Neural cell (in vitro differentiated cells): ENCODE results near the gene PSMB8. TPM values are rescaled to one million over a fixed set of nuclear protein-coding genes. Genes with fewer than 3 reads are reported as not detected.

Source experiments
- H2AFZ ChIP-seq: fragments of 200-600, 300-800 bp; sonication (generic), shearing (Covaris generic); 2 replicates; pipeline ENCODE4 v1.6.0; 2014; ENCODE audit warnings: low read depth, mild to moderate bottlenecking, antibody characterized with exemption, low read length, moderate library complexity
- H3F3A ChIP-seq: fragments of 200-600 bp; shearing (Covaris generic); 2 replicates; pipeline ENCODE4 v1.6.1; 2016; ENCODE audit warnings: mild to moderate bottlenecking, moderate library complexity, mixed read lengths, antibody characterized with exemption, low read length; ENCODE audit not compliant: insufficient read depth, poor library complexity, severe bottlenecking
- H3K27ac ChIP-seq: fragments of 200-600, 300-800 bp; sonication (generic), shearing (Covaris generic); 2 replicates; pipeline ENCODE4 v1.5.1; 2014; ENCODE audit warnings: mild to moderate bottlenecking, low read length, moderate library complexity
- H3K27me3 ChIP-seq: fragments of 300-800, 200-600 bp; sonication (generic), shearing (Covaris generic); 2 replicates; pipeline ENCODE4 v1.6.0; 2014; ENCODE audit warnings: mild to moderate bottlenecking, low read depth, low read length, moderate library complexity; ENCODE audit not compliant: insufficient read depth
- H3K36me3 ChIP-seq: fragments of 300-800, 200-600 bp; sonication (generic), shearing (Covaris generic); 2 replicates; pipeline ENCODE4 v1.5.1; 2014; ENCODE audit warnings: mild to moderate bottlenecking, antibody characterized with exemption, low read length, moderate library complexity; ENCODE audit not compliant: insufficient read depth
- H3K4me2 ChIP-seq: fragments of 300-800, 200-600 bp; sonication (generic), shearing (Covaris generic); 2 replicates; pipeline ENCODE4 v1.6.0; 2014; ENCODE audit warnings: mild to moderate bottlenecking, low read length
- H3K4me3 ChIP-seq: fragments of 300-800, 200-600 bp; sonication (generic), shearing (Covaris generic); 2 replicates; pipeline ENCODE4 v1.5.1; 2014; ENCODE audit warnings: mild to moderate bottlenecking, low read length, moderate library complexity
- H3K79me2 ChIP-seq: fragments of 200-600 bp; shearing (Covaris generic); replicated peaks from 2 replicates; pipeline ENCODE4 v1.6.0; 2014; ENCODE audit warnings: mild to moderate bottlenecking, low read length, moderate library complexity; ENCODE audit not compliant: insufficient read depth
- H3K9ac ChIP-seq: fragments of 300-800, 200-600 bp; sonication (generic), shearing (Covaris generic); 2 replicates; pipeline ENCODE4 v1.6.1; 2016; ENCODE audit warnings: mild to moderate bottlenecking, low read length, mixed read lengths
- H3K9me2 ChIP-seq: fragments of 200-600 bp; shearing (Covaris generic); 2 replicates; pipeline ENCODE4 v1.6.1; 2016; ENCODE audit warnings: mild to moderate bottlenecking, low read length, mixed read lengths; ENCODE audit not compliant: insufficient read depth
- H3K9me3 ChIP-seq: fragments of 200-600, 300-800 bp; sonication (generic), shearing (Covaris generic); 2 replicates; pipeline ENCODE4 v1.6.1; 2016; ENCODE audit warnings: mild to moderate bottlenecking, mixed run types, low read length, moderate library complexity, mixed read lengths
- H4K20me1 ChIP-seq: fragments of 200-600 bp; shearing (Covaris generic); 2 replicates; pipeline ENCODE4 v1.6.1; 2016; ENCODE audit warnings: mild to moderate bottlenecking, mixed run types; ENCODE audit not compliant: insufficient read depth
- EP300 ChIP-seq: fragments of 450-650 bp; conservative IDR thresholded peaks from 2 replicates; pipeline ENCODE4 v1.6.1; 2014; ENCODE audit warnings: antibody characterized with exemption, mild to moderate bottlenecking, moderate library complexity; ENCODE audit not compliant: poor library complexity, severe bottlenecking
- EZH2 ChIP-seq: fragments of 200-600, 300-800 bp; shearing (Covaris generic), sonication (generic); IDR thresholded peaks from 2 replicates; pipeline ENCODE4 v1.6.1; 2014; ENCODE audit warnings: antibody characterized with exemption, low read length, borderline replicate concordance, mild to moderate bottlenecking; ENCODE audit not compliant: insufficient read depth, poor library complexity, severe bottlenecking
- MXI1 ChIP-seq: fragments of 450-650 bp; conservative IDR thresholded peaks from 2 replicates; pipeline ENCODE4 v1.6.1; 2014; ENCODE audit warnings: antibody characterized with exemption, mild to moderate bottlenecking; ENCODE audit not compliant: poor library complexity, severe bottlenecking
- POLR2AphosphoS5 ChIP-seq: IDR thresholded peaks from 2 replicates; pipeline ENCODE4 v1.6.1; 2012
- RAD21 ChIP-seq: fragments of 450-650 bp; conservative IDR thresholded peaks from 2 replicates; pipeline ENCODE4 v1.6.1; 2014; ENCODE audit warnings: antibody characterized with exemption, mild to moderate bottlenecking, moderate library complexity
- REST ChIP-seq: IDR thresholded peaks from 2 replicates; pipeline ENCODE4 v1.6.1; 2012; ENCODE audit warnings: borderline replicate concordance
- SMC3 ChIP-seq: fragments of 450-650 bp; conservative IDR thresholded peaks from 2 replicates; pipeline ENCODE4 v1.6.1; 2014; ENCODE audit warnings: antibody characterized with exemption, mild to moderate bottlenecking, moderate library complexity; ENCODE audit not compliant: poor library complexity
- TAF1 ChIP-seq: IDR thresholded peaks from 2 replicates; pipeline ENCODE4 v1.6.1; 2012; ENCODE audit warnings: low read depth
- polyA plus RNA-seq: library from polyadenylated mRNA; depleted of rRNA; stranded (reverse); fragments of >200 nt; gene quantifications from 2 replicates; pipeline ENCODE4 v1.2.3, GENCODE V29; 2014
- TF ChIP-seq, protein P1 (sequence below): fragments of 450-650 bp; IDR thresholded peaks from 2 replicates; pipeline ENCODE4 v1.5.1; 2014; ENCODE audit warnings: antibody characterized with exemption, mild to moderate bottlenecking, moderate library complexity; ENCODE audit not compliant: poor library complexity, severe bottlenecking

PSMB8 gene
- polyA plus RNA-seq, 1 donor from 2014 or later: not detected

DNA sequence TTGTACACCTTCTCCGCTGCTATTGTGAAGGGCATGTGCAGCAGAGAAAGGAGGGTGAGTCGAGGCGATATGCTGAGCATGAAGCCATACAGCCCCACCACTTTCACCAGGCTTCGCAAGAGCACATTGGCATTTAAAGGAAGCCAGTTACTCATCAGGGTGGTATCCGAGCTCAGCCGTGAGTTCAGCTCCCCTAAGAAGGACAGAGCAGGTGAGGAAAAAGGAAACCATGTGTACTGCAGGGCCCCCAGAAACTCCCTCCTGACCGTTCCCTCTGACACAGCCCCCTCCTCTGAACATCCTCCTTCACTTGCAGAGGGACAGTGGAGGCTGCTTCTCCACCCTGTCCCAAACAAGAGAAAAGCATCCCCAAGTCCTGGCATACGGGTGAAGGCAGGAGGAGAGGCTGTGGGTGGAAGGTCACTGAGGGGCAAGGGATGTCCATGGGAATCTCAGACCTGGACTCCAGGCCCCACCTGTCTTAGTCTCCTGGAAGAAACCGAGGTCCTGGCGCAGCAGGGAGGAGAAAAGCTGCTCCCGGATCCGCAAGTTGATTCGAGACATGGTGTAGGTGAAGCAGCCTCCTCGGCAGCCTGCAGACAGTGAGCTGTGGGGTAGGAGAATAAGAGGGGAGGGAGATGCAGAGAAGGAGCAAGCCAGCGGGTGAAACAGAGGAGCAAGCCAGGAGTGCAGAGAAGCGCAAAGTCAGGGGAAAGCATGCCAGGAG lies 8.5 kb downstream of the PSMB8 start:
- Histone ChIP-seq H3K9me3 (no peaks in the 10 kb centered on the region), H3K36me3 (no peaks in the 10 kb centered on the region), H3K4me2 (no peak overlapping the region), H3K4me3 (no peak overlapping the region), H3K9ac (no peak overlapping the region), H4K20me1 (no peaks in the 10 kb centered on the region), H3K27me3 (no peaks in the 10 kb centered on the region), H3K27ac (no peak overlapping the region), H3K79me2 (no peaks in the 10 kb centered on the region), H3K9me2 (no peaks in the 10 kb centered on the region), H3F3A (no peaks in the 10 kb centered on the region), H2AFZ (no peak overlapping the region)
- no peak for TF ChIP-seq POLR2AphosphoS5
- TF ChIP-seq, protein P1, sequence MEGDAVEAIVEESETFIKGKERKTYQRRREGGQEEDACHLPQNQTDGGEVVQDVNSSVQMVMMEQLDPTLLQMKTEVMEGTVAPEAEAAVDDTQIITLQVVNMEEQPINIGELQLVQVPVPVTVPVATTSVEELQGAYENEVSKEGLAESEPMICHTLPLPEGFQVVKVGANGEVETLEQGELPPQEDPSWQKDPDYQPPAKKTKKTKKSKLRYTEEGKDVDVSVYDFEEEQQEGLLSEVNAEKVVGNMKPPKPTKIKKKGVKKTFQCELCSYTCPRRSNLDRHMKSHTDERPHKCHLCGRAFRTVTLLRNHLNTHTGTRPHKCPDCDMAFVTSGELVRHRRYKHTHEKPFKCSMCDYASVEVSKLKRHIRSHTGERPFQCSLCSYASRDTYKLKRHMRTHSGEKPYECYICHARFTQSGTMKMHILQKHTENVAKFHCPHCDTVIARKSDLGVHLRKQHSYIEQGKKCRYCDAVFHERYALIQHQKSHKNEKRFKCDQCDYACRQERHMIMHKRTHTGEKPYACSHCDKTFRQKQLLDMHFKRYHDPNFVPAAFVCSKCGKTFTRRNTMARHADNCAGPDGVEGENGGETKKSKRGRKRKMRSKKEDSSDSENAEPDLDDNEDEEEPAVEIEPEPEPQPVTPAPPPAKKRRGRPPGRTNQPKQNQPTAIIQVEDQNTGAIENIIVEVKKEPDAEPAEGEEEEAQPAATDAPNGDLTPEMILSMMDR: no peak
- TF ChIP-seq REST: no peak
- no peak for TF ChIP-seq EZH2
- no peak for TF ChIP-seq SMC3
- TF ChIP-seq MXI1: no peak

GRCh38 chr6:32833664-32834063 lies 10.2 kb downstream of the PSMB8 start:
- no peaks in the 10 kb centered on the region for H3K27me3 ChIP-seq
- H3K9me2 ChIP-seq: no peaks in the 10 kb centered on the region
- H3K27ac ChIP-seq: no peak overlapping the region
- H3K9me3 ChIP-seq: no peaks in the 10 kb centered on the region
- no peak overlapping the region for H2AFZ ChIP-seq
- no peak overlapping the region for H3K4me2 ChIP-seq
- H4K20me1 ChIP-seq: no peaks in the 10 kb centered on the region
- H3K79me2 ChIP-seq: no peaks in the 10 kb centered on the region
- H3K9ac ChIP-seq: no peak overlapping the region
- H3K4me3 ChIP-seq: no peak overlapping the region
- TF ChIP-seq EP300 (no peak), POLR2AphosphoS5 (no peak), REST (no peak), TAF1 (no peak), RAD21 (no peak), MXI1 (no peak), SMC3 (no peak), EZH2 (no peak)
- TF ChIP-seq, protein P1: no peak
- no peaks in the 10 kb centered on the region for H3K36me3 ChIP-seq
- H3F3A ChIP-seq: no peaks in the 10 kb centered on the region
